NCI-H748 treated with DMSO at 0.1 percent for 48 hours (cell line): ENCODE measurements around the gene SNCA.

Experiments used
- DNase-seq: peaks from one replicate; lab custom pipeline; 2025; lab: John Stamatoyannopoulos, UW

Gene SNCA

DNA sequence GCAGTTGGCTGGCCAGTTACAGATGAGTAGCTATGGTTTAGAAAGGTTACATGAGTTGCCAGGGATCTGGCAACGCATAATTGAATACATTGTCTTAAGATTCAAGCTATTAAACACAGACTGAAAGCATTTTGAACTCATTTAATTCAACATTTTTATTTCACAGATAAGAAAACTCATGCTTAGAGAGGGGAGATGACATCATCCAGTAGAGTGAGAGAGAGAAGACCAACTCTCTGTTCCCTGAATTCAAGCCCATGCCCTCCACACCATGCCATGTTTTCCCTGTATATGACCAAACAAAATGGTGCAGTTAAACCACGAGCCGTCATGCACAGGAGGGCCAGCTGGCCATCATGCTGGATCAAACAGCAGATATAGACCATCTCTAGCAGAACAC lies 22.6 kb downstream of the SNCA start:
- DNase-seq, result no peak

DNA sequence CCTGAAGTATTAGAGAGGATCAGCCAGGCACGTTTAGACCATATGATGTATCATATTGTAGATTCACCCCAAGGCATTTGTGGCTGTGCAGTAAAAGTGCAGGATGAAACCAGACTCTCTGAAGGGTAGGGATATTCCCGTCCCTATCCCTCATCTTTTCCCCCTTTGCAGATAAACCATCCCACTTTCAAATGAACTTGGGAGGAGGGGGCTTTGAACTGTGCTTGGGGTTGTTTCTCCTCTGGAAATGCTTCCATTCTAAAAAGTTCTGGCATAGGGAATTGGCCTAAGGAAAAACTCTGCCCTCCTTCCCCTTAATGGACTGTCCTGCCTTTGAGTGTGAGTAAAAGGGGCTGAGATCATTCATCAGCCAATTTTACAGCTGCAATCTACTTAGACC lies 23.8 kb downstream of the SNCA start:
- no peak for DNase-seq

DNA sequence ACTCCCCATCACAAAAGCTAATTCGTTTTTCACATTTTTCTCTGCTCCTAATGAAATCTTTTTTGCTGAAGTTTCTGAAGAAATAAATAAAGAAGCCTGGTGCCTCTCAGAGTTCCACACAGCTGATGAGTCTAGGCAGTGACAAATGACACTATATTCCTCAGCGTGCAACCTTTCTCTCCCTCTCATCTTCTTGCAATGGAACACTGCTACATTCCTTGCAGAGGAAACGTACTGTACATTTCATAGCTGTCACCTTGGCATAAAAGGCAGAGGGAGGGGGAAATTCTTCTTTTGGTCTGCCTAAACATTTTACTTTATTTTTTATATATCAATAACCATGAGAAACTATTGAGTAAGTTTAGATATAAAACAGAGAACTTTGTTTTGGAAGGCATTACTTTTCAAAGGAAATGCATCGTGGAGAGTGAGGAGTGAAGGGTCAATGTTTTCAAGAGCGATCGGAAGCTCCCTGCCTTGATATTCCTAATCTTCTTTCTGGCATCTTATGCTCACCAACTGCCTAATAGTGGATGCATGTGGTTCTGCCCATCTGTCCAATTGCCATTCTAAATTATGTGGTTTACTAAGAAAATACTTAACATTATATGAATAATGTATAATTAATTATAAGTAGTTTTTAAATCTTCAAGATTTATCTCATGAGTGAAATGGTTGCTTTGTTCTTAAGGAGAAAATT lies 29.4 kb downstream of the SNCA start:
- DNase-seq, result no peak

DNA sequence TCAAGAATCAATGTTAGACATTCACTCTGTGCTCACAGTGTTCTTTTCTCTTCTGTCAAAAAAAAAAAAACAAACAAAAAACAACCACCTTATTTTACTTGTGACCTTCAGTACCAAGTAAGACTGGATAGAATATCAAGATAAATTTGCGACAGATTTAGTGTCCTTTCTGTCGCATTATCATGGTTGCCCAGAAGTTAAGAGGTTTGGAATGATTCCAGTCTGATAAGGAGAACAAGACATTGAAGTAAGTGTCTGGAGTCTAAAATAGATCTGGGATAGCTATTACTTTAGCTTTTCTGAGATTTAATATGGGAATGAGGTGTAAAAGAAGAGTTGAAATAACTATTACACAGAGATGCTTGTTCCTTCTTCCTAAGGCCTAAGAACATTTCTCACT lies 31.7 kb downstream of the SNCA start:
- no peak for DNase-seq

DNA sequence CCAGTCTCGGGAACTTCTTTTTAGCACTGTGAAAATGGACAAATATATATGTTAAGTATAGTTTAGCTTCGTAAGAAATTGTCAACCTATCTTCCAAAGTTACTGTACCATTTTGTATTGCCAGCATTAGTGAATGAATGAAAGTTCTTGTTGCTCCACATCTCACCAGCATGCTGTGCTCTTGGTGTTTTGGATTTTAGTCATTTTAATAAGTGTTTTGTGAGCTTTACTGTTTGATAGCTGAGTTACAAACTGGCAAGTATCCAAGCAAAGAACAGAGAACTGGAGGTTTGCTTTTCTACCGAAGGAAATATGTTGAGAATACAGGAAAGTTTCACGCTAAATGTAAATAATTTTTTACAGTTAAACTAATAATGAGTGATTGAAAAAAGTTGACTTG lies 33.0 kb downstream of the SNCA start:
- DNase-seq, result no peak

DNA sequence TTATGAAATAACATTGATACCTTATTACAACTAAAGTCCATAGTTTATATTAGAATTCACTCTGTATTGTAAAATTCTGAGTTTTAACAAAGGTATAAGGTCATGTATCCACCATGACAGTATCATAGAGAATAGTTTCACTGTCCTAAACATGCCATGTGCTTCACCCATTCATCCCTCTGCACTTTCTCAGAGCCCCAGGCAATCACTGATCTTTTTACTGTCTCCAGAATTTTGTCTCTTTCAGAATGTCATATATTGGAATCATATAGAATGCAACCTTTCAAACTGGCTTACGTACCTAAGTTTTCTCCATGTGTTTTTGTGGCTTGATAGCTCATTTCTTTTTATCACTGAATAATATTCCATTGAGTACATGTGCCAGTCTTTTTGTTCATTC lies 33.9 kb downstream of the SNCA start:
- no peak for DNase-seq

DNA sequence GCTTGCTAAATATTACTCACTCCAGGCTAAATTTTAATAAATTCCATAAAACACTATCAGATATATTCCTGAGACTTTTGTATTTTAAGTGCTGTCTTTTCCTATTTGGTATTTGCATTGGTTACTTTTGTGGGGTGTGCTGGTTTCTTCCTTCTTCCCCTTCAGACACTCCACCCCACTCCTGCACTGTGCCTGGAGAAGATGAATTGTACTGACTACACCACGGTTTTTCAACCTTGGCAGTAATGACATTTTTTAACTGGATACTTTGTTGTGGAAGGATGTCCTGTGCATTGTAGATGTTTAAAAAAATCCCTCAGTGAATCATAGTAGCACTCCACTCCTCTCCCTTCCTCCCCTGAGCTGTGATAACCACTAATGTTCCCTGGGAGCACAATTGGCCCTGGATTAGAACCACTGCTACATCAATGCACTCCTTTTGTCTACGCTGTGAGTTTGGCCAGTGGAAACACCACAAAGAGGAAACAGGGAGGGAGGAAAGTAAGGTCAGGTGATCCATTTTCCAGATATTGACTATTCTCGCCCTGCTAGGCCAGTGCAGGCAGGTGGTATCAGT lies 36.3 kb downstream of the SNCA start:
- no peak for DNase-seq

DNA sequence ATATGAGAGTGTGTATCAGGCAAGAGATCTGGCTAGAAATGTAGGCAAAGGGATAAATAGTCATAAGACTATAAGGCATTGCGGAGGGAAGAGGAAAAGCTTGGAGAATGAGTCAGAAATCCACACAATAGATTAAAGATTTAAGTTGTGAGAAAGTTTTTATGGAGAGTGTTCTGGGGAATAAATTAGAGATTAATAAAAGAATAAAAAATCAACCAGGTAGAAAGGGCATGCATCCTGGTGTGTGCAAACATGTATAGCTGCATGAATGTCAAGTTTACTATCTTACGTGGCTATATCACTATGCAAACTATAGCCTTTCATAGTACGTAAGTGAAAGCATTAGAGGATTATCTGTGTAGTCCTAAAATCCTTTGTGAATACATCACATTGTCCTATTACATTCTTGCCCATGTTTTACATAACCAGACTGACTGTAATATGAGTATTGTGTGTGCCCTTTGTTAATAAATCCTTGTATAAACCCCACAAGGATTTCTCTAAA lies 36.9 kb downstream of the SNCA start:
- DNase-seq, result no peak

DNA sequence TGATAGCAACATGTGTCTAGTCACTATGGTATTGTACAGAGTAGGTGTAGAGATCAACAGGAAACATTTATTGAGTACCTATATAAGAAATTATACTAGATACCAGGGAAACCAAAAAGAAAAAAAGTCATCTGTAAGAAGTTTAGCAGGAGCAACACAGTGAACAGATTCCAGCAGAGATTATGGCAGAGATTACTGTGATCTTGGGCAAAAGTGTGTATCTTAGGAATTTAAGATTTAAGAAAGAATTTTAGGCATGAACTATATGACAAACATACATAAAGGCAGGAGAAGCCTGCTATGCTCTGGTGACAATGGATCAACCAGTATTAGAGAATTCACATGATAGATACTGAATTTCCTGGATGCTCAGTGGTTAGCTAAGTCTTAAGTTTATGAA lies 37.9 kb downstream of the SNCA start:
- no peak for DNase-seq

DNA sequence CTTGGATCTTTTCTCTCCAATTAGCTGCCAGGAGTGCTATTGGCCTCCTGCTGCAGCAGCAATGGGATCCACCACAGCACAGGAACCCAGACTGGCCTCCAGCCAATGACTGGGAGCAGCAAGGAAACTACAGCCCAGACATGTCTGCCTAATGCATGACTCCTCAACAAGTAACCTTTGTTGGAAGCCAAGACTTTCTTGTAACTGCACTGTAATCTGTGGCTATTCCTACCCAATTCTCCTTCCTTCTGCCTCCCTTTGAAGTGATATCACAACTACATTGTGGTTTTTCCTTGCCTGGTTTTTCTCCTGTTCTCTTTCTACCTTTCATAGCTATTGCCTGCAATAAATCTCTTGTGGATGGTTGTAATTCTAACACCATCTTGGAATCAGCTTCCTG lies 39.8 kb downstream of the SNCA start:
- DNase-seq, result no peak

DNA sequence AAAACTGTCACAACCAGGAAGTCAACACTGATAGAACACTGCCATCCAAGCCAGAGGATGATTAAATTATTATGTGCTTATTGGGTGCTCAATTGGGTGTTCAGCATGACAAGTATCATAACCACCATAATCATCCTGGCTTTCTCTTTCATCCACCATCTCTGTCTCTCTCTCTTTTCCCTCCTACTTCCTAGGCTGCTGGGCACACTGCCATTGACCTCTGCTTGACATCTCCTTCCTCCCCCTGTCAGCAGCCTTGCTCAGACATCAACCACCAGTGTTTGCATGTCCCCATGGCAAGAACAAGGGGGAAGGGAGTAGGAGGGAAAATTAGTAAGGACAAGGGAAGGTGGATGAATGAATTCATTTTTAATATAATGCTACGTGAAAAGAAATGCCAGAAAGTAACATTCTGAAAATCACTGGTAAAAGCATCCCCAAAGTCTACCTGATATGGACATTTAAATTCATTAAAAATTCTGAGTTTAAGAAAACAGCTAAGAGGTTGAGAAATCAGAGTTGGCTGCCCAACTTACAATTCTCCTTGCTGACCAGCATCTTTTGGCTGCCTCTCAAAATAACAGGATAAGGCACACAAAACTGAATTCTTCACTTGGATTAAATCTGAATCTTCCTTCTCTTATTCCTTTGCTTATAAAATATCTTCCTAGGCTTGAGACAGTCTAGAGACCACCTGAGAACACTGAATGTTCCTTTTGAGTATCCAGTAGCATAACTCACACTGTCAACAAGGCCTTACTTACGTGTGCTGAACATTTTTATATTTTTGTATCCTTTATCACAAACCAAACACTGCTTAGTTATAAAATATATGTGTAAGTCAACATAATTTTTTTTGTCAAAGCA lies 48.5 kb downstream of the SNCA start:
- DNase-seq, result no peak

DNA sequence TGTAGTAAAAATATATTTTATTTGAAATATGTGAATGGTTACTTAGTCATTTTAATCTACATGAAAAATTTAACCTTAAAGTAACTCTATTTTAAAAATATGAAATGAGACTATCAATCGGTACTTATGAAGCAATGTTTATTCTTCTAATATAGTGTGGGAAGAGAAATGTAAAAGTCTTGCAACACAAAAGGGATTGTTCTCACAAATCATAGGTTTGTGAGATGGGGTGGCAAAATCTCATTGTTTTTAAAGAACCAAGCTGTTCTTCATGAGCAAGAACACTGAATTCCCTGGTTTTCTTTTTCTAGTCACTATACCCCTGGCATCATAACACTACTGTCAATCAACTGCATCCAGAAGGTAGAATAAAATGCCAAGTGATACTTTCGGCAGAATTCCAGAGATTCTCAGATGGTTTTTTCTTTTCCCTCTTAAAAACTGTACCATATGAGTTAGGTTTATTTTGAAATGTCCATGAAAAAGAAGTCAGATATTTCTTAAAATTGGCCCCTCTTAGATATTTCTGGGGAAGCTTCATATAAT lies 52.2 kb downstream of the SNCA start:
- DNase-seq, result no peak

DNA sequence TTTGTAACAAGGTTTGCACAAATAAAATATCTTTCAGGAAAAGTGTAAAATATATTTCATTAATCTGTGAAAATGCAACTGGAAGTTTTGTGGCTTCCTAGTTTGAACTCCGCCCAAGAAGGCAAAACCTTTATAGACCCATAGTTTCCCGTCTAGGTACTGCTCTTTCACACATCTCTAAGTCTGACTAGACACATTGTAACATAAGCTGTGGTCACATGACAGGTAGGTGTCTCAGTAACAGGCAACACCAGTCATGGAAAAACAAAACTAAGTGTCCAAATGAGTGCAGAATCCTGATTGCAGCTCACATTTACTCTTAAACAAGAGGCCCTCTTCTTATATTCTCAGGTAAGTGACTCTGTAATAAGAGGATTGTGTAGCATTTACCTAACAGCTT lies 55.6 kb downstream of the SNCA start:
- DNase-seq, result no peak

DNA sequence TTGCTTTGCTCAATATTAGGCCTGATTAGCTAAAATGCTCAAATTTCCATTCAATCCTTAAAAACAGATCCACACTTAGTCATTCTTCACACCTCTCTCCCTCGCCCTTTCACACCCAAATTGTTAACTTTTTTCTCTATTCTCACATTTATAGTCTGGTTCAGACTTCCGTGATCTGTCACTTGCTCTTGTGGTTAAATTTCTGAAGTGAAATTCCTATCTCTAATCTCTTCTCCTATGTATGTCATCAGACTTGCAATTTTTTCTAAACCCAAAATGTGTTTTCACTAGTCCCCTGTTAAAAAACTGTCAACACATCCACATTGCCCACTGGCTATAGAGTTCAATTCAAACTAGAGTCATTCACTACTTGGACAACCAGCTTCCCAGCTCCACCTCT lies 63.2 kb downstream of the SNCA start:
- no peak for DNase-seq

DNA sequence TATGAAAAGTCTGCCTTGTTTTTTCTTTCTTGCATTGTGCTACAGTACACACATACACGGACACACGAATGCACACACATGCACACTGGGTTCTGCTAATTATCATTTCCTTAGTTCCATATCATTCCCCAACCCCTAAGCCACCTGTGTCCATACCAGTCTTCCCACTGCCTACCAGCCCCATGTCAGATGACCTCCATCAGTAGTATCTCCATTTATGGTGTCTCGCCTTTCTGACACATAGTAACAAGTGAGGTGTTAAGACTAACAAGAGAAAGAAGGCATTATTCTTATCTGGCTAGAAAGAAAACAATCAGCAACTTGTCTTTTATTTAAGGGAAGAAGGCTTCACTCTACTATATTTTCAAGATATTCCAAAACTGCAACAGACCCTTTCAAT lies 67.1 kb downstream of the SNCA start:
- no peak for DNase-seq

DNA sequence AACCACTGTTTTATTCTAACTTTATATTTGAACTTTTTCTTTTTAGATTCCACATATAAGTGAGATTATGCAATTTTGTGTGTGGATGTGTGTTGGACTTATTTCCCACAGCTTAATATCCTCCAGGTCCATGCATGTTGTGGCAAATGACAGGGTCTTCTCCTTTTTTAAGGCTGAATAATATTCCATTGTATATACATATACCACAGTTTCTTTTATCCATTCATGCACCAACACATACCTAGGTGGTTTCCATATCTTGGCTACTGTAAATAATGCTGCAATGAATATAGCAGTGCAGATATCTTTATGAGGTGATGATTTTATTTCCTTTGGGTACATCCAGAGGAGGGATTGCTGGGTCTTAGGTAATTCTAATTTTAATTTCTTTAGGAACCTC lies 69.0 kb downstream of the SNCA start:
- DNase-seq, result no peak

DNA sequence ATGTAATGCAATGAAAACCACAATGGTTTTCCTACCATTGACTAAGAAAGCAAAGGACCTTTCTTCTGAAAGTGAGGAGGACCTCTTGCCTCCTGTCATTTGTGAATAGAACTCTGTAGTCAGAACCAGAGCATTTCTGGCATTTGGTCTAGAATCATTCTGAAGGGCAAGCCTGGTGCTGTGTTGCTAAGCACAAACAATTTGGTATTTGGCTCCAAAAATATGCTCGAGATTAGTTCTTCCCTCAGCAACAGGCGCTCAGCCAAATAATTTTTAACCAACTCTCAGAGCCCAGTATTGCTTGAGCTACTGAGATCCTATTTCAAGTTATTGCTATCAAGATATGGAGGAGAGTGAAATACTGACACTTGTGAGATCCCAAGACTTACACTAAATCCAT lies 71.0 kb downstream of the SNCA start:
- DNase-seq, result no peak

DNA sequence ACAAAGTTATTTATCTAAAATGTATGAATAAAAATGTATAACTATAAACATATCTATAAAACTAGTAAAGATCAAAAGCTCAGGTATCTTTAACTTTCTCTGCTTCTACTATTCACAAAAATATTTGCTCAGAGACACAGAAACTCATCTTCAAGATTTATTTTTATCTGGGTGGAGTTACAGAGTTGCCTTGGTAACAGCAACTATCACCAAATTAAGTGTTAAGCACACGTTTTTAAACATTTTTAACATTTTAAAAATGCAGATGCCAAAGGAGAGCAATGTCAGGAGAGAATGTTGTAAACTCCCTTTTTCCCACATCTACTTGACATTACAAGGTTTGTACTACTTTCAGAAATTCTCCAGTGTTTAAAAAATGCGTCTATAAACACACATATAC lies 71.4 kb downstream of the SNCA start:
- no peak for DNase-seq

DNA sequence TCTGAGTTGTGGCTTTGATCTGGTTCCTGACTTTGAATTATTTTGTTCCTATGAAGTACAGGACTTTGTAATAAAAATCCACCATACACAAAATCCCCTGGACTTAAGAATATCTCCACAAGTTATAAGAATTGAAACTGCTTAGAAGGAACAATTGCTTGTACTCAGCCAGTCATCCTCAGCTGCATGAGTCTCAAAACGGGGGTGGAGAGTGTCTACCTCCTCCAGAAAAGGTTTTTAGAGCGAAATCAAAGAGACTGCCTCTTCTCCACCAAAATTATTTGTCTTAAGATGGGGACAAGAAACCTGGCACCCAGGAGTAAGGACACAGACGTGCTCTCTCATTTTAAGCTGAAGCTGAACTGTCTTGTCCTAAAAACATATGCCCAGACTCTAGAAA lies 74.7 kb downstream of the SNCA start:
- DNase-seq, result no peak

DNA sequence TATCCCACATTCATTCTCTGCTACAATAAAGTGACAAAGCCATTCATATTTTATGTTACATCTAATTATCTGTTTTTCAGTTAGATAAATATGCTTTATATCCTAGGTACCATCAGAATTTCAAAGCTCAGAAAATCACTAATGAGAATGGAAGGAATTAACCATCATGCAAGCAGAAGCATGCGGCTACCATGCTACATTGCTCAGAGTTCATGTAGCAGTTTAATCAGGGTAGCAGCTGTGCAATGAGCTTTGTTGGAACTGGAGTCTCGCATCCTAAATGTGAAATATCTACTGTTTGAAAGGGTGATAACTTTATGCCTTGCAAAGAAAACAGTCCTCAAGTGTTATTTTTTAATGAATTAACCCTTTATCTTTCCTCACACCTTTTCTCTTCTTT lies 77.5 kb downstream of the SNCA start:
- no peak for DNase-seq

DNA sequence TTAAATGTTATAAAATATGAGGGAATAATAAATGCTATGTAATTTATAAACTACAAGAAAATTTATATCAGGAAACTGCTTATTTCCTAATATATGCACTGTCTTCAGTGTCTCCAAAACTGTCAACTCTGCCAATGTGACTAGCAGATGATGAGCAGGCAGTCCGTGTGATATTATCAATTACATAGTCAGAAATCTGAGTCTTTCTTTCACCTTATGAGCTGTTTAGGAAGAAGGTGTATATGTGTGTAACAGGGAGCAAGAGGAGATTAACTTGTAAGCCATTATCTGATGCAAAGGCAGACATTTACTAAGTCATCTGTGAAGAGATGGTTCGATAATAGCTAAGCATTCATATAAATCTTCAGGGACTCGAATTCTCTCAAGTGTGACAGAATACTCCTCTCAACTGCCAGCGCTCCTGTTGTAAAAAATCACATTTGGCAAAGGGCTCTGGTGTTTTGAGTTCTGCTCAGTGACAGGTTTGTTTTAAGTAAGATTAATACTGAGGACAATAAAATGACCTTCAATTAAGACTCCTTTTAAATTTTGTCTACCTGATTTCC lies 79.7 kb downstream of the SNCA start:
- no peak for DNase-seq

DNA sequence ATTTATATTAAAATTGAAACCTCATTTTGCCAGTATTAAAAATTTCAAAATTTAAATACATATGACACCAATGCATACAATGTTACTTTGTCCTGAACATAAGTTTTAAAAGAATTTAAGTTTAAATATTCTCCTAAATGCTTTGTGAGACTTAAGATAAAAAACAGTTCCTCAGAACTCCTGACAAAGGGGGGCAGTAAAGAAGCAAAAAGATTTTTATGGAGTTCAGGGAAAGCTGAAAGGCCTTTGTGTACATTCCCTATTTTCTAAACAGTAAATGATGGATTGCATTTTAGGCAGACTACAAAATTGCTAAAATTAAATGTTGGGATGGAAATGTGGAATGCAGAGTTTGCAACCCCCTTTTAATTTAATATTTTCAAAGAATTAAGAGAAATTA lies 81.7 kb downstream of the SNCA start:
- no peak for DNase-seq

DNA sequence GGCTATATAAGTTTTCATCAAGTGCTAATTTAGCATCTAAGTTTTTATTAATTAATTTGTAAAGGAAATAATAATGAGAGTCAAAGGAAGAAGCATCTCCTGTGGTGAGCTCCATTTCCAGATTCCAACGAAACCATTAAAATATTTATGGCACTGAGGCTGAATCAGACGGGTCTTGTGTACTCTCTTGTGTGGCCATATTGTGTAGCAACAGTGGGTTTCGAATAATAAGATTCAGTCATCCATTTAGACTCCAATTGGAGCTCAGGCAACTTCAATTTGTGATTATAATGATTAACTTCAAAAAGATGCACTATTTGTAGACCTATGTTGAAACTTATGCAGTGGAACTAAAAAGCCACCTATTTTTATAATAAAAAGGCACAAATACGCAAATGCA lies 82.4 kb downstream of the SNCA start:
- DNase-seq, result no peak
